ENCODE results near the gene XCL2. TPM values are rescaled to one million over a fixed set of nuclear protein-coding genes. Genes with fewer than 3 reads are reported as not detected.
"Not testable (repeated sequence)": the region's sequence is repeated elsewhere in the genome, so short reads cannot be mapped to it uniquely, and the experiment has no call there.

XCL2 gene
- total and polyA plus RNA-seq, 7 donors, result 1.4 to 1.9 TPM; not detected in 5

DNA sequence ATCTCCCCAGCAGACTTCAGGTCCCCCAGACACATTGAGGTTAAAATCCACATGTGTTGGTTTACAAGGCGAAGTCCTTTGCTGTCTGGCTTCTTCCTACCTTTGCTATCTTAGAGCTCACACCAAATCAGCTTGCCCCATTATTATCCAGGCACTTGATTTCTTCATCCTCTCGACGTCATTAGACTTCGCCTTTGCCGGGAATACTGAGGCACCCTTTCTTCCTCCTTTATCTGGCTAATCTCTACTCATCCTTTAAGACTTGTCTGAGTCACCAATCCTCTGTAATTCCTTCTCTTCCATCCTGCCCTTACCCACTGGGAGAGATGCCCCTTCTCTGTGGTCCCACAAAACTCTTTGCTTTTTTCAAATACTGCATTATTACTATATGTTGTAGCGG, 9.2 kb upstream of the XCL2 start:
- no peak for DNase-seq

DNA sequence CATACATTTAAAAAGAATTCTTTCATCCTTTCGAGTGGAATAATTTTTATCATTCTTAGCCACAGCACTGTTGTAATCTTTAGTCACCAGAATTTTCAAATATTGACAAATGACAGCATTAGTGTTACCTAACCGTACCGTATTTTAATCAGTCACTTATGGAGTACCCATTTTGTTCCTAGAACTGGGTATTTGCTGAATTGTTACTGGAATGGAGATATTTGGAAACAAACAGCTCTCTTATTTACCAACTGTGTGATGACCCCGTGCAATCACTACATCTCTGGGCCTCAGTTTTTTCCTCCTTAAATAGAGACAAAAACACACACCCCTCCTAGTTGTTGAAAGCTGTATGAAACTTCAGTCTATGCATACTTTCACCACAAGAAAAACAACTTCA, 7.9 kb upstream of the XCL2 start:
- TF ChIP-seq, protein P1, sequence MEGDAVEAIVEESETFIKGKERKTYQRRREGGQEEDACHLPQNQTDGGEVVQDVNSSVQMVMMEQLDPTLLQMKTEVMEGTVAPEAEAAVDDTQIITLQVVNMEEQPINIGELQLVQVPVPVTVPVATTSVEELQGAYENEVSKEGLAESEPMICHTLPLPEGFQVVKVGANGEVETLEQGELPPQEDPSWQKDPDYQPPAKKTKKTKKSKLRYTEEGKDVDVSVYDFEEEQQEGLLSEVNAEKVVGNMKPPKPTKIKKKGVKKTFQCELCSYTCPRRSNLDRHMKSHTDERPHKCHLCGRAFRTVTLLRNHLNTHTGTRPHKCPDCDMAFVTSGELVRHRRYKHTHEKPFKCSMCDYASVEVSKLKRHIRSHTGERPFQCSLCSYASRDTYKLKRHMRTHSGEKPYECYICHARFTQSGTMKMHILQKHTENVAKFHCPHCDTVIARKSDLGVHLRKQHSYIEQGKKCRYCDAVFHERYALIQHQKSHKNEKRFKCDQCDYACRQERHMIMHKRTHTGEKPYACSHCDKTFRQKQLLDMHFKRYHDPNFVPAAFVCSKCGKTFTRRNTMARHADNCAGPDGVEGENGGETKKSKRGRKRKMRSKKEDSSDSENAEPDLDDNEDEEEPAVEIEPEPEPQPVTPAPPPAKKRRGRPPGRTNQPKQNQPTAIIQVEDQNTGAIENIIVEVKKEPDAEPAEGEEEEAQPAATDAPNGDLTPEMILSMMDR (IDR thresholded peaks at IDR 0.05), result no peak
- no peak for TF ChIP-seq POLR2A (IDR thresholded peaks at IDR 0.05)
- TF ChIP-seq POLR2AphosphoS5 (IDR thresholded peaks at IDR 0.05), result no peak
- no peak for TF ChIP-seq EP300 (IDR thresholded peaks at IDR 0.05)
- WGBS, 2 donors, result 80 to 84% methylated on average over 4 of the region's 4 CpGs
- Histone ChIP-seq H3K4me1 (no peaks in the 10 kb centered on the region), H3K9me3 (no peaks in the 10 kb centered on the region), H3K27ac (no peak overlapping the region), H3K4me3 (no peak overlapping the region), H3K27me3 (no peaks in the 10 kb centered on the region), H3K36me3 (no peaks in the 10 kb centered on the region)
- intact Hi-C loops (cut with DNase I), result no loop called here
- DNase-seq, result no peak

More for the DNA sequence above, 9.2 kb upstream of the XCL2 start:
- Histone ChIP-seq H3K36me3 (no peaks in the 10 kb centered on the region), H3K4me1 (no peaks in the 10 kb centered on the region), H3K27ac (no peak overlapping the region), H3K4me3 (no peak overlapping the region), H3K27me3 (no peaks in the 10 kb centered on the region), H3K9me3 (no peaks in the 10 kb centered on the region)
- intact Hi-C loops (cut with DNase I), result no loop called here
- 94 to 95% methylated on average over 6 of the region's 6 CpGs for WGBS, 2 donors
- TF ChIP-seq POLR2A (IDR thresholded peaks at IDR 0.05) (no peak), POLR2AphosphoS5 (IDR thresholded peaks at IDR 0.05) (no peak), EP300 (IDR thresholded peaks at IDR 0.05) (no peak)
- TF ChIP-seq, protein P1 (IDR thresholded peaks at IDR 0.05), result no peak

DNA sequence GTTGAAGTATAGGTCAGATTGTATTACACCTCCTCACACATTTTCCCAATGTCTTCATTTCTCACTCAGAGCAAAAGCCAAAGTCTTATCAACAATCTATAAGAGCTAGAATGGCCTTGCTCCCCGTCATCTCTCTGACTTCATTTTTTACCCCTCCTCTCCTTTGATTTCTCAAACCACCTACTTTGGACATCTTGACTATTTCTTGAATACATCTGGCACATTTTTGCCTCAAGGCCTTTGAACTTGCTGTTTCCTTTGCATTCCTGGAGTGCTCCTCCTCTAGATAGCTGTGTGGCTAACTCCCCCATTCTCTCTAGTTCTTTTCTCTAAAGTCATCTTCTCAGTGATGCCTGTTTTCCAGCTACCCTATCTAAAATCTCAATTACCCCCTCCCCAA, 7.2 kb upstream of the XCL2 start:
- no peak overlapping the region for H3K27ac ChIP-seq
- no peaks in the 10 kb centered on the region for H3K36me3 ChIP-seq
- no peaks in the 10 kb centered on the region for H3K4me1 ChIP-seq
- no peak overlapping the region for H3K4me3 ChIP-seq
- no peak for TF ChIP-seq EP300 (IDR thresholded peaks at IDR 0.05)
- no peak for TF ChIP-seq POLR2AphosphoS5 (IDR thresholded peaks at IDR 0.05)
- TF ChIP-seq POLR2A (IDR thresholded peaks at IDR 0.05), result no peak
- TF ChIP-seq, protein P1 (IDR thresholded peaks at IDR 0.05), result no peak
- H3K9me3 ChIP-seq, result no peaks in the 10 kb centered on the region
- WGBS, 2 donors, result 79 to 87% methylated on average over 1 of the region's 1 CpG
- intact Hi-C loops (cut with DNase I), result no loop called here
- no peaks in the 10 kb centered on the region for H3K27me3 ChIP-seq
- no peak for DNase-seq

- DNase-seq; intact Hi-C loops (cut with DNase I); H3K27ac ChIP-seq; H3K27me3 ChIP-seq; H3K36me3 ChIP-seq; H3K4me3 ChIP-seq; H3K4me1 ChIP-seq; H3K9me3 ChIP-seq: not testable (repeated sequence)
- WGBS, 2 donors, result 79 to 94% methylated on average over 3 of the region's 3 CpGs
Measured at GRCh38 chr1:168546553-168546895, 2.7 kb upstream of the XCL2 start.

- H3K4me1 ChIP-seq; H3K27ac ChIP-seq; H3K4me3 ChIP-seq; intact Hi-C loops (cut with DNase I); DNase-seq; H3K27me3 ChIP-seq; H3K9me3 ChIP-seq; H3K36me3 ChIP-seq: not testable (repeated sequence)
- WGBS, 2 donors, result 41 to 62% methylated on average over 7 of the region's 7 CpGs
Measured at GRCh38 chr1:168545678-168546552, 2.1 kb upstream of the XCL2 start.

DNA sequence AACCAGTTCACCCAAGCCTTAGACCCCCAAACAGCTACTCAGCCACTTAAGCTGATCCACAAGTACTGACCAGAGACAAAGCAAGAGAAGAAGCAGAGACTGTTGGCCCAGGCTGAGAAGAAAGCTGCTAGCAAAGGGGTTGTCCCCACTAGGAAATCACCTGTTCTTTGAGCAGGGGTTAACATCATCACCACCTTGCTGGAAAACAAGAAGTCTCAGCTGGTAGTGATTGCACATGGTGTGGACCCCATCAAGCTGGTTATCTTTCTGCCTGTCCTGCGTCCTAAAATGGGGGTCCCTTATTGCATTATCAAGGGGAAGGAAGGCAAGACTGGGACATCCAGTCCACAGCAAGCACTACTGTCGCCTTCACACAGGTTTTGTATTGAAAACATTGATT, 819 bp downstream of the XCL2 start:
- DNase-seq; H3K27me3 ChIP-seq; H3K4me3 ChIP-seq; H3K27ac ChIP-seq; intact Hi-C loops (cut with DNase I); H3K9me3 ChIP-seq; H3K4me1 ChIP-seq; H3K36me3 ChIP-seq: not testable (repeated sequence)
- 90 to 94% methylated on average over 2 of the region's 2 CpGs for WGBS, 2 donors

GRCh38 chr1:168540798-168541197, 3.0 kb downstream of the XCL2 start:
- DNase-seq; H3K36me3 ChIP-seq; H3K4me3 ChIP-seq; H3K27ac ChIP-seq; H3K9me3 ChIP-seq; intact Hi-C loops (cut with DNase I); H3K4me1 ChIP-seq; H3K27me3 ChIP-seq: not testable (repeated sequence)
- WGBS, 2 donors, result 74 to 81% methylated on average over 7 of the region's 7 CpGs

Measured in sigmoid colon (tissue), 7 donors.